Measurements from ENCODE around the gene CCDC195. TPM values are rescaled to one million over a fixed set of nuclear protein-coding genes. Genes with fewer than 3 reads are reported as not detected.

Gene CCDC195
- total RNA-seq, 4 donors from 2014 or later: not detected

DNA sequence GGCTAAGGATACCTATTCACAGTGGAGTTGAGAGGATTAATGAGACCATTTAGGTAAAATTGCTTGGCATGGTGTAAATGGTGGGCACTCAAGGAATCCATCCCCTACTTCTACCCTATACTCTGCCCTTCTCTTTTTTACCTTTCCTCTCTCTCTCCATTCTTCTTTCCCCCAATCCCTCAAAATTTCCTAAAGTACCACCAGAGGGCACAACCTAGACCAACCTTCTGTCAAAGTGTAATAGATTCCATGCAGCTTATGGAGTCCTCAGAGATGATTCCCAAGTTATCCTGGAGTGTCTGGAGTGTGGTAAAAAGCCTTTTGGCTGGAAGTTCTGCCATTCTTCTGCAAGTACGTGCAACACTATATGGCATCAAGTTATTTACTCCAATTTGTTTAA, 33.0 kb upstream of the CCDC195 start:
- WGBS: 81% methylated on average over 1 of the region's 1 CpG
- H3K4me3 ChIP-seq: no peak overlapping the region
- no peaks in the 10 kb centered on the region for H3K9me3 ChIP-seq
- H3K27me3 ChIP-seq: no peaks in the 10 kb centered on the region
- H3K4me1 ChIP-seq: peaks cover 5% of the 10 kb centered on the region
- no peaks in the 10 kb centered on the region for H3K36me3 ChIP-seq
- TF ChIP-seq, protein P1, sequence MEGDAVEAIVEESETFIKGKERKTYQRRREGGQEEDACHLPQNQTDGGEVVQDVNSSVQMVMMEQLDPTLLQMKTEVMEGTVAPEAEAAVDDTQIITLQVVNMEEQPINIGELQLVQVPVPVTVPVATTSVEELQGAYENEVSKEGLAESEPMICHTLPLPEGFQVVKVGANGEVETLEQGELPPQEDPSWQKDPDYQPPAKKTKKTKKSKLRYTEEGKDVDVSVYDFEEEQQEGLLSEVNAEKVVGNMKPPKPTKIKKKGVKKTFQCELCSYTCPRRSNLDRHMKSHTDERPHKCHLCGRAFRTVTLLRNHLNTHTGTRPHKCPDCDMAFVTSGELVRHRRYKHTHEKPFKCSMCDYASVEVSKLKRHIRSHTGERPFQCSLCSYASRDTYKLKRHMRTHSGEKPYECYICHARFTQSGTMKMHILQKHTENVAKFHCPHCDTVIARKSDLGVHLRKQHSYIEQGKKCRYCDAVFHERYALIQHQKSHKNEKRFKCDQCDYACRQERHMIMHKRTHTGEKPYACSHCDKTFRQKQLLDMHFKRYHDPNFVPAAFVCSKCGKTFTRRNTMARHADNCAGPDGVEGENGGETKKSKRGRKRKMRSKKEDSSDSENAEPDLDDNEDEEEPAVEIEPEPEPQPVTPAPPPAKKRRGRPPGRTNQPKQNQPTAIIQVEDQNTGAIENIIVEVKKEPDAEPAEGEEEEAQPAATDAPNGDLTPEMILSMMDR (IDR thresholded peaks at IDR 0.05): no peak
- TF ChIP-seq EP300 (IDR thresholded peaks at IDR 0.05): no peak
- TF ChIP-seq POLR2A (IDR thresholded peaks at IDR 0.05): no peak
- no peak for TF ChIP-seq POLR2AphosphoS5 (IDR thresholded peaks at IDR 0.05)
- DNase-seq (ENCODE audit: low spot score in 2 of 2): no peak
- no peak overlapping the region for H3K27ac ChIP-seq

DNA sequence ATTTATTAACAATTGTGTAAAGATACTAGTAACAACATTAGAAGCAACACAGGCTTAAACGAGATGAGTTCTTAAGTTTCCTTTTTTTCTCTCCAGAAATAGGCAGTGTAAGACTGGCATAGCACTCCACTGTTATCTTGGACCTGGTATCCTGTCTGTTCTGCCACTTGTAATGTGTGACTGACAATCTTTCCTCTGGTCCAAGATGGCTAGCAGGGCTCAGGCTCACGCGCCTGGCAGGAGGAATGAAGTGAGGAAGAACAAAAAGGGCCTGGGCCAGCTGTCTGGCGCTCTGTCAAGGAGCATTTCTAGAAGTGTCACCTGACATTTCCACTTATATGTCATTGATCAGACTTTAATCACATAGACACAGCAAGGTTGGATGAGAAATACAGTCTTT, 31.6 kb upstream of the CCDC195 start:
- no peak overlapping the region for H3K4me3 ChIP-seq
- H3K27me3 ChIP-seq: no peaks in the 10 kb centered on the region
- H3K9me3 ChIP-seq: no peaks in the 10 kb centered on the region
- TF ChIP-seq, protein P1 (IDR thresholded peaks at IDR 0.05): no peak
- TF ChIP-seq POLR2AphosphoS5 (IDR thresholded peaks at IDR 0.05) (no peak), POLR2A (IDR thresholded peaks at IDR 0.05) (no peak), EP300 (IDR thresholded peaks at IDR 0.05) (no peak)
- H3K27ac ChIP-seq: no peak overlapping the region
- WGBS: 89% methylated on average over 4 of the region's 4 CpGs
- no peaks in the 10 kb centered on the region for H3K4me1 ChIP-seq
- no peak for DNase-seq (ENCODE audit: low spot score in 2 of 2)
- H3K36me3 ChIP-seq: no peaks in the 10 kb centered on the region

DNA sequence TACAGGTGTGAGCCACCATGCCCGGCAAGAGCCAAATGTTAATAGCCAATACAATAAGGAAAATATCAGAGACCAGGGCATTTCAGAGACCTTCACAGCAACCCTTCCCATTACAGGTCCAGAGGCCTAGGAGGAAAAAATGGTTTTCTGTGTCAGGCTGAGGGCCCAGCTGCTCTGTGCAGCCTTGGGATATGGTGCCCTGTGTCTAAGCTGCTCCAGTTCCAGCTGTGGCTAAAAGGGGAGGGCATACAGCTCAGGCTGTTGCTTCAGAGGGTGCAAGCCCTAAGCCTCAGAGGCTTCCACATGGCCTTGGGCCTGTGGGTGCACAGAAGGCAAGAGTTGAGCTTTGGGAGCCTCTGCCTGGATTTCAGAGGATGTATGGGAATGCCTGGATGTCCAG, 20.1 kb upstream of the CCDC195 start:
- Histone ChIP-seq H3K9me3 (peaks cover 12% of the 10 kb centered on the region), H3K4me1 (no peaks in the 10 kb centered on the region), H3K27me3 (no peaks in the 10 kb centered on the region), H3K36me3 (no peaks in the 10 kb centered on the region), H3K27ac (no peak overlapping the region), H3K4me3 (no peak overlapping the region)
- 100% methylated on average over 1 of the region's 1 CpG for WGBS
- DNase-seq (ENCODE audit: low spot score in 2 of 2): no peak
- TF ChIP-seq POLR2AphosphoS5 (IDR thresholded peaks at IDR 0.05): no peak
- TF ChIP-seq, protein P1 (IDR thresholded peaks at IDR 0.05): no peak
- no peak for TF ChIP-seq POLR2A (IDR thresholded peaks at IDR 0.05)
- no peak for TF ChIP-seq EP300 (IDR thresholded peaks at IDR 0.05)

DNA sequence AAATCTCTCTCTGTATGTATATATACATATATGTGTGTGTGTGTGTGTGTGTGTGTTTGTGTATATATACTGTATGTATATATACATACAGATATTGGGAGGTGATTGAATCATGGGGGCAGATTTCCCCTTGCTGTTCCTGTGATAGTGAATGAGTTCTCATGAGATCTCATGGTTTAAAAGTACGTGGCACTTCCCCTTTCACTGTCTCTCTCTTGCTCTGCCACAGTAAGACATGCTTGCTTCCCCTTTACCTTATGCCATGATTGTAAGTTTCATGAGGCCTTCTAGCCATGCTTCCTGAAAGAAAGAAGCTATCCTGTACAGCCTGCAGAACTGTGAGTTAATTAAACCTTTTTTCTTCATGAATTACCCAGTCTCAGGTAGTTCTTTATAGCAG, 18.8 kb upstream of the CCDC195 start:
- H3K27me3 ChIP-seq: no peaks in the 10 kb centered on the region
- 88% methylated on average over 1 of the region's 1 CpG for WGBS
- TF ChIP-seq, protein P1 (IDR thresholded peaks at IDR 0.05): no peak
- TF ChIP-seq POLR2AphosphoS5 (IDR thresholded peaks at IDR 0.05): no peak
- no peak for TF ChIP-seq EP300 (IDR thresholded peaks at IDR 0.05)
- no peak for TF ChIP-seq POLR2A (IDR thresholded peaks at IDR 0.05)

DNA sequence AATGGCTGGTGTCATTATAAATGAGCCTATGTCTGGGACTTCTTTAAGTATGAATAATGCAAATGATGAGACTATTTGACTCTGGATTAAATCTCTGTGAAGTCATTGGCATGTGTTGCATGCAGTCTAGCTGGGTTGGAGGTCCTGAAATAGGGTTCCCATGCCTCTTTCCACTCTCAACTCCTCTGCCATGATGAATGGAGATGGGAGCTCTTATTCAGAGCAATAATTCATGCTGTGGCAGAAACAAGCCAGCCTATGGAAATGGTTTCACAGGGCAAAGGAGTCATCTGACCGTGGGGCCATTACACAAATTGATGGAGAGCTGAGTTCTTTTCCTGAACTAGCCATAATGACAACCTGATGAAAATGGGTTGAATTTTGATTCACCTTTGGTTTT, 15.5 kb upstream of the CCDC195 start:
- Histone ChIP-seq H3K4me3 (no peak overlapping the region), H3K27ac (no peak overlapping the region), H3K27me3 (no peaks in the 10 kb centered on the region), H3K4me1 (no peaks in the 10 kb centered on the region), H3K9me3 (peaks cover 6% of the 10 kb centered on the region), H3K36me3 (no peaks in the 10 kb centered on the region)
- no peak for DNase-seq (ENCODE audit: low spot score in 2 of 2)
- 61% methylated on average over 1 of the region's 1 CpG for WGBS
- TF ChIP-seq, protein P1 (IDR thresholded peaks at IDR 0.05): no peak
- no peak for TF ChIP-seq POLR2AphosphoS5 (IDR thresholded peaks at IDR 0.05)
- no peak for TF ChIP-seq POLR2A (IDR thresholded peaks at IDR 0.05)
- TF ChIP-seq EP300 (IDR thresholded peaks at IDR 0.05): no peak

More for the DNA sequence above, 18.8 kb upstream of the CCDC195 start:
- no peaks in the 10 kb centered on the region for H3K4me1 ChIP-seq
- H3K9me3 ChIP-seq: peaks cover 12% of the 10 kb centered on the region
- no peak overlapping the region for H3K27ac ChIP-seq
- no peak overlapping the region for H3K4me3 ChIP-seq
- H3K36me3 ChIP-seq: no peaks in the 10 kb centered on the region
- no peak for DNase-seq (ENCODE audit: low spot score in 2 of 2)

All from suprapubic skin (tissue), 4 donors.